NB4 (cell line): ENCODE measurements around the gene KSR2.

Experiments
- DNase-seq: peaks from one replicate; pipeline ENCODE4 v3.0.0; 2010; ENCODE audit warnings: low read depth
- H3K4me3 ChIP-seq: one replicate; pipeline ENCODE4 v1.5.1; 2011; ENCODE audit warnings: mild to moderate bottlenecking, low read depth, low read length, moderate library complexity
- CTCF ChIP-seq: IDR thresholded peaks from one replicate; pipeline ENCODE4 v1.5.1; 2012; ENCODE audit warnings: low read depth, low read length
- MAX ChIP-seq: IDR thresholded peaks from 2 replicates; pipeline ENCODE4 v1.6.1; 2011; ENCODE audit warnings: low read depth, low read length
- MYC ChIP-seq: IDR thresholded peaks from 2 replicates; pipeline ENCODE4 v1.6.1; 2011; ENCODE audit warnings: low read depth, low read length
- POLR2A ChIP-seq: IDR thresholded peaks from 2 replicates; pipeline ENCODE4 v1.6.1; 2011; ENCODE audit warnings: mild to moderate bottlenecking; ENCODE audit not compliant: insufficient read length; ENCODE audit errors: extremely low read depth

The KSR2 gene

GRCh38 chr12:117829108-117829507, 139.7 kb downstream of the KSR2 start:
- H3K4me3 ChIP-seq, result no peak overlapping the region
- TF ChIP-seq MAX, result no peak
- no peak for TF ChIP-seq MYC
- no peak for TF ChIP-seq CTCF
- DNase-seq, result no peak

GRCh38 chr12:117827660-117828059, 141.1 kb downstream of the KSR2 start:
- no peak for DNase-seq
- H3K4me3 ChIP-seq, result no peak overlapping the region
- TF ChIP-seq MAX, result no peak
- no peak for TF ChIP-seq MYC
- TF ChIP-seq POLR2A, result no peak
- TF ChIP-seq CTCF, result no peak

- no peak for TF ChIP-seq MYC
- no peak for DNase-seq
- no peak overlapping the region for H3K4me3 ChIP-seq
Measured at GRCh38 chr12:117825827-117826226, 143.0 kb downstream of the KSR2 start.

- H3K4me3 ChIP-seq, result no peak overlapping the region
- no peak for DNase-seq
- TF ChIP-seq POLR2A (no peak), MYC (no peak), MAX (no peak), CTCF (no peak)
Measured at GRCh38 chr12:117821480-117822175, 147.2 kb downstream of the KSR2 start.

GRCh38 chr12:117820216-117820907, 148.4 kb downstream of the KSR2 start:
- no peak overlapping the region for H3K4me3 ChIP-seq
- DNase-seq, result no peak
- TF ChIP-seq CTCF (no peak), MAX (no peak), POLR2A (no peak), MYC (no peak)

- no peak for DNase-seq
- TF ChIP-seq MYC, result no peak
- H3K4me3 ChIP-seq, result no peak overlapping the region
Measured at GRCh38 chr12:117819160-117819559, 149.6 kb downstream of the KSR2 start.

GRCh38 chr12:117818400-117818799, 150.4 kb downstream of the KSR2 start:
- no peak overlapping the region for H3K4me3 ChIP-seq
- DNase-seq, result no peak
- no peak for TF ChIP-seq CTCF
- no peak for TF ChIP-seq POLR2A
